ENCODE data around the gene SKAP1.

DNA sequence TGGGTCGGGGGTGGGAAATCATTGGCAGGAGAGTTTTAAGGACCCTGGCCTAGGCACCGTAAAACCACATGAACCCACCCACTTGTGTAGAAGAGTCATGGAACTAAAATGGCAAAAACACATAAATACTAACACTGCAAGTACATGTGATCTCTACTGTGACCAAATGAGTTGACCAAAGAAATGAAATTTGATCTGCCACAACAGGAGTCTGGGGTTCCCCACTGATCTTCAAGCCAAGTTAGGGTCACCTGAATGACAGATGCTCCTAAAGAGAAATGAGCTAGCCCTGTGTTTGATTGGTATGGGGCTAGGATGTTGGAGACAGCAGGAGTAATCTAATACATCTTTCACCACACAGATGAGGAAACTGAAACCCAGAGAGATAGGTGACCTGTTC is 21.5 kb upstream of the SKAP1 start:
- TF ChIP-seq CTCF (conservative IDR thresholded peaks at IDR 0.05; ENCODE audit: low read length) (no peak), EZH2phosphoT487 (IDR thresholded peaks at IDR 0.05; ENCODE audit: borderline replicate concordance, low read depth, low read length) (no peak)

All from OCI-LY7 (cell line).